Measurements from ENCODE around the gene DBNDD2.

The DBNDD2 gene

DNA sequence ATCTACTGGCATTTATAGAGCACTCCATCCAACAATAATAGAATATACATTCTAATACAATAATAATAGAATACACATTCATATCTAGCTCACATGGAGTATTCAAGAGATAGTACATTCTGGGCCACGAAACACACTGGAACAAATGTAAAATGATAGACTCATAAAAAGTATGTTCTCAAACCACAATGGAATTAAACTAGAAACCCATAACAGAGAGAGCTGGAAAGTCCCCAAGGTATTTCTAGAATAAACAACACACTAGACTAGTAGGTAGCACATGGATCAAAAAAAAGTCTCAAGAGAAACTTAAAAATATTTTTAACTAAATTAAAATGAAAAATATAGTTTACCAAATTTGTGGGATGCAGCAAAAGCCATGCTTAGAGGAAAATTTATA, 20.8 kb upstream of the DBNDD2 start:
- no peak for DNase-seq

DNA sequence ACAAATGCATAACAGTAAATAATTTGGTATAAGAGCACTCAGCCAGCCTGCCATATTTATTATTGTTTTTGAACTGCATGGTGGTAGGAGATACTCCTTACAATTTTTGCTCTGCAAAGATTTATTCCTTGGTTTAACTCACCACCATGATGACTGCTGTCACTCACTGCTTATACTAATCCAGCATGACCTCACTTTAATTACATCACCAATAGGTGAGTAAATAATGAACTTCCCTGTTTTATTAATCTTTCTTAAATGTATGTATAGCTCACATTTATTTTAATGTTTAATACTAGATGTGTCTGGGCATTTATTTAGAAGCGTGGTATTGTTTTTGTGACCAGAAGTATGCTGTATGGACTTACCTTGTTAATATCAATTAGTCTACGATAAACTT, 17.2 kb upstream of the DBNDD2 start:
- DNase-seq, result no peak

DNA sequence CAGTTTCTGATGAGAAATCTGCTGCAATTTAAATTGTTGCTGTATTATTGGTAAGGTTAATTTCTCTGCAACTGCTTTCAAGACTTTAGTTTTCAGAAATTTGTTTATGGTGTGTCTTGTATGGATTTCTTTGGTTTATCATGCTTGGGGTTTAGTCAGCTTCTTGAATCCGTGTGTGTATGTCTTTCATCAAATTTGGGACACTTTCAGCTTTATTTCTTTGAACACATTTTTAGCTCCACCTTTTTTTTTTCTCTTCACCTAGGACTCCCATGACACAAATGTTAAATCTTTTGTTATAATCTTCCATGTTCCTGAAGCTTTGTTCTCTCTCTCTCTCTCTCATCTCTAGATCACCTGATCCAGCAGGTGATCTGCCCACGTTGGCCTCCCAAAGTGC, 16.5 kb upstream of the DBNDD2 start:
- DNase-seq, result no peak

DNA sequence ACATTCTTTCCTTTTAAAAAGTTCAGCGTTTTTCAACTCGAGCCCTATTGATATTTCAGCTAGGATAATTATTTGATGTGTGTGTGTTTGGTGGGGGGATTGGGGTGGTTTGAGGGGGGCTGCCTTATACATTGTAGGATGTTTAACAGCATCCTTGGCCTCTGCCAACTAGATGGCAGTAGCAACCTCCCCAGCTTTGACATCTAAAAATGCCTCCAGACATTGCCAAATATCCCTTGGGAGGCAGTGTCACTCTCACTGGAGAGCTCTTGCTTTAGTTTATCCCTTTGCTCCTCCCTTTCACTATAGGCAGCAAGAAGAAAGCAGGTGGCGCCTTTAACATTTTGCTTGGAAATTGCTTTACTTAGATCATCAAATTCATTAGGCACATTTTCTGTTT, 15.4 kb upstream of the DBNDD2 start:
- no peak for DNase-seq

DNA sequence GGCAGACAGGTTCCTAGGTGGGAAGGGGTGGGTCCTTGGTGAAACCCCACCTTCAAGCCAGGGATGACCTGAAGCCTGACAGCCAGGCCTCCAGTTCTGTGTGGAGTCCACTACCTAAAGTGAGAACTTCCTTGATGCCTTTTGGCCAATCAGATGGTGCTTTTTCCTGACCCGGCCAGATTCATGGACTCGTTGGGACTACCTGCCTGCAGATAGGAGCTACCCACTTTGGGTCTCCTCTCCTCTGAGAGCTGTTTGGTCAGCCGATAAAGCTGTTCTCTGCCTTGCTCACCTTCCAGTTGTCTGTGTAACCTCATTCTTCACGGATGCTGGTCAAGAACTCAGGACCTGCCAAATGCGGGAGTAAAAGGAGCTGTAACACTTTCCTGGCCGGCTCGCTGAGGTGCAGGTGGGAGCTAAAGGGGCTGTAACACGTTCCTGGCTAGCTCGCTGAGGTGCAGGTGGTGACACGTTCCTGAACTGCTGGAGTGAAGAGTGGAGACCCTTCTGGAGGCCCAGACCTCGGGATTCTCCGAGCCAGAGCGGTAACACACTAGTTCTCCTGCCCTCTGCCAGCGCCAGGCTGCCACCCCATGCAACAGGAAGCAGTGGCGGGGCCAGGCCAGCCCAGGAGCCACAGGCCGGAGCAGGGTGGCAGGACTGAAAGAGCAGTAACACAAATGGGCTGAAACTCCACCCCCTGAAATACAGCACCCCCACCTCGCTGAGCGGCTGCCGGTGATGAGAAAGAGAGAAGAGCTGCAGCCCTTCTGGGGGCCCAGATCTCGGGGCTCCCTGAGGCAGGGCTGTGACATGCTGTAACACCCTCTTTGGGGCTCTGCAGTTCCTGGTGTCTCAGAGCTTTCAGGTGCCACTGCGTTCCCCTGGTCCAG, 13.6 kb upstream of the DBNDD2 start:
- no peak for DNase-seq

DNA sequence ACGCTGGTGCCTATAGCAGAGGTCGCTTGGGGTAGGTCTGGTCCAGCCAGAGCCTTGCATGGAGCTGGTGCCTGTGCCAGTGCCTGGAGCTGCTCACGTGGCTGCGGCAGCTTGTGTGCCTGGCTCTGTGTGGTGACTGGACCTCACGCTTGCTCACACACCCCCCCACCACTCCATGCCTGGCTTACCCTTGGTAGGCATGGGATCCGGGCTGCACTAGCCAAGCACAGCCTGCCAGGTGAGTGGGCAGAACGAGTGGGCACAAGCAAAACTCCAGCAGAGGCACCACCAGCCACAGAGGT, 13.0 kb upstream of the DBNDD2 start:
- DNase-seq, result no peak

DNA sequence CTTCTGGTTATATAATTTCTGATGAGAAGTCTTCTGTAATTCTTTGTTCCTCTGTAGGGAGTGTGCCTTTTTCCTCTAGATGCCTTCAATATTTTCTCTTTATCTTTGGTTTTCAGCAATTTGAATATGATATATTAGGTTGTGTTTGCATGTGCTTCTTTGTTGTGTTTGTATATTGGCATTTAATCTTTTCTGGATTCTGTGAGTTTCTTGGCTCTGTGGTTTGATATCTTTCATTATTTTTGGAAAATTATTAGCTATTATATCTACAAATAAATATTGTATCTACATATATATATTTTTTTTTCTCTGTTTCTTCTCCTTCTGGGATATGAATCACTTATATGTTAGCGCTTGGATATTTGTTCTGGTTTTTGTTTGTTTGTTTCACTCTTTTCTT, 9.1 kb upstream of the DBNDD2 start:
- no peak for DNase-seq

DNA sequence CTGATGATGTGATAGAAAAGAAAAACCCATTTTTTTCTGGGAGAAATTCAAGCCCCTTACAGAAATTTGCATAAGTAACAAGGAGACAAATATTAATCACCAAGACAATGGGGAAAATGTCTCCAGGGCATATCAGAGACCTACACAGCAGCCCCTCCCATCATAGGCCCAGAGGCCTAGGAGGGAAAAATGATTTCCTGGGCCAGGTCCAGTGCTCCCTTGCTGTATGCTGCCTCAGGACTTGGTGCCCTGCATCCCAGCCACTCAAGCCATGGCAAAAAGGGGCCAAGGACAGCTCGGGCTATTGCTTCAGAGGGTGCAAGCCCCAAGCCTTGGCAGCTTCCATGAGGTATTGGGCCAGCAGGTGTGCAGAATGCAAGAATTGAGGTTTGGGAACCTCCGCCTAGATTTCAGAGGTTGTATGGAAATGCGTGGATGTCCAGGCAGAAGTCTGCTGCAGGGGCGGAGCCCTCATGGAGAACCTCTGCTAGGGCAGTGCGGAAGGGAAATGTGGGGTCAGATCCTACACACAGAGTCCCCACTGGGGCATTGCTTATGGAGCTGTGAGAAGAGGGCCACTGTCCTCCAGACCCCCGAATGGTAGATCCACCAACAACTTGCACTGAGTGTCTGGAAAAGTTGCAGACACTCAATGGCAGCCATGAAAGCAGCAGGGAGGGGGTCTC, 7.6 kb upstream of the DBNDD2 start:
- no peak for DNase-seq

DNA sequence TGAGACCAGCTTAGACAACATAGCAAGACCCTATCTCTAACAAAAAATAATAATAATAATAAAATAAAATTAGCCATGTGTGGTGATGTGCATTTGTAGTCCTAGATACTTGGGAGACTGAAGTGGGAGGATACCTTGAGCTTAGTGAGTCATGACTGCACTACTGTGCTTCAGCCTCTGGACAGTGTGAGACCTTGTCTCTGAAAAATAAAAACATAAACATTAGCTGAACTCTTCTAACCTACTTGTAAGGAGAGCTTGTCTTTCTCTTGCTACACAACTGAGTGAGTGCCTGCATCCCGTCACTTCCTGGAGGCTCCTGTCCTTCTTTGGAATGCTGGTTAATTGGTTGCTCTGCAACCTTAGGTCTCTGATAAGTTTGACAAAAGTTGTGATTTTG, 5.1 kb upstream of the DBNDD2 start:
- no peak for DNase-seq

DNA sequence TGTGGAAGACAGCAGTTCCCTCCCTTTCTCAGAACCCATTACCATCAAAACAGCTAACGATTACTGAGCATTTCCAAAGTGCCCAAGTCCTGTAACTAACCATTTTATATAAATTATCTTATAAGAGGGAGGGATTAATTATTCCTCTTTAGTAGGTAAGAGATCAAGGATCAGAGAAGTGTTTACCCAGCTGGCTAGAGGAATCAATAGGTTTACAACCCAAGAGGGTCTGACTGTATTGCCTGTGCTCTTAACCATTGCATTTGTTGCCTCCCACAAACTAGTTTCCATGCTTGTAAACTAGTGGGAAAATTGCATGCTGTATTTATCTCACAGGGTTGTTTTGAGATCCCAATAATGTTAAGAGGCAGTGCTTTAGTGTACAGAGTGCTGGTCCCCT, 3.7 kb upstream of the DBNDD2 start:
- no peak for DNase-seq

DNA sequence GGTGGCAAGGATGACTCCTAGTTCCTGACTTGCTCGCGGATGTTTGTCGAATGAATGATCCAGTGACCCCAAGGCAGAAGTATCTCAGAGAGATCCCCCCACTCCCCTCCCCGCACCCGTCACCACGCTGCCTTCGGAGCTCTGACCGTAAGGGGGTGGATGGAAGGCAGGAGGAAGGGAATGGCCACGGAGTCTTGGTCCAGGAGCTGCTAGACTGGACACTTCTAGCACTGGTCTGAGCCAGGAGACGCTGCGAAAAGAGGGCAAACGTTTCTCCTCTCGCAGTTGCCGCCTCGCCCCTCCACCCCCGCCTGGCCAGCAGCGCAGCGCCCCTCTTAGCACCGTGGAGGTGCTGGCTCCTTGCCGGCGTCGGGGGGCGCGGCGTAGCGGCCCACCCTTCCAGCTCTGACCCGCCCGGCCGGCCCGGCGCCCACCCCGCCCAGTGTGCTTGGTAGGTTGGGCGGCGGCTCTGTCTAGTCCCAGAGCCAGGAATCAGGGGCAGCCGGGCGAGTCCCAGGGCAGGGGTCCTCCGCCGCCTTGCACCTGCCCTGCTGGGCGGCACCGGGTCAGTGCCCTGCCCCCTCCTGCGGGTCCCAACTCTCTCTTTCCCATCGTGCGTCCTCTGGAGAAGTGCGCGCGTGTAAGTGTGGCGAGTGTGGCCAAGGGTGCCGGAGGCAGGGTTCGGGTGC, 2.4 kb upstream of the DBNDD2 start:
- DNase-seq, result no peak

DNA sequence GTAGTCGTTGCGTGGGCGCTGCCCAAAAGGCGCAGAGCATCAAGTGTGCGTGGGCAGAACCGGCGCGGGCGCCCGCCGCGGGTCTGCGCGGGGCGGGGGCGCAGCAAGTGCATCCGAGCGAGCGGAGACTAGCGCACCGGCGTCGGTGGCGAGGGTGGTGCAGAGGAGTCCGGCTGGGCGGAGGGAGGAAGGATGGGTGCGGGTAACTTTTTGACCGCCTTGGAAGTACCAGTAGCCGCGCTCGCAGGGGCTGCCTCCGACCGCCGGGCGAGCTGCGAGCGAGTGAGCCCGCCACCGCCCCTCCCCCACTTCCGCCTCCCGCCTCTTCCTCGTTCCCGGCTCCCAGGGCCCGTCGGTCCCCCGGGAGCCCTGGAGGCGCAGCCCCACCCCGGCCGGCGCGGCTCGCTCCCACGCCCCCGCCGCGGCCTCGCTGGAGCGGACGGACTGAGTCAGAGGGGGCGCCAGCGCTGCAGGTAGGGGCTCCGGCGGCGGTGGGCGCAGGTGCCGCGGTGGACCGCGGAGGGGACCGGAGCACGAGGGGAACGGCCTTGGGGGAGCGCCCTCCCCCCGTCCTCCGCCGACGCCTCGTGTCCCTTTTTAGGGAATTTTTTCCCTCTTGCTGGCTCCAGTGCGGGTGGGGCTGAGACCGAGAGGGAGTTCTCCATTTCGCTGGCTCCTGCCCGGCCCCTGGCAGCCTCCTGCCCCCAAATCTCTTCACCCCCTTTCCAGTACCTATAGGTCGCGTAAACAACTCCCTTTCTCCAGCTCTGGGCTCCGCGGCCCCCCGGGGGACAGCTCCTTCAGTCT, 1.6 kb upstream of the DBNDD2 start:
- DNase-seq, result peak in 3 of 5 donors; percentile 22 to 45 (median 31)

DNA sequence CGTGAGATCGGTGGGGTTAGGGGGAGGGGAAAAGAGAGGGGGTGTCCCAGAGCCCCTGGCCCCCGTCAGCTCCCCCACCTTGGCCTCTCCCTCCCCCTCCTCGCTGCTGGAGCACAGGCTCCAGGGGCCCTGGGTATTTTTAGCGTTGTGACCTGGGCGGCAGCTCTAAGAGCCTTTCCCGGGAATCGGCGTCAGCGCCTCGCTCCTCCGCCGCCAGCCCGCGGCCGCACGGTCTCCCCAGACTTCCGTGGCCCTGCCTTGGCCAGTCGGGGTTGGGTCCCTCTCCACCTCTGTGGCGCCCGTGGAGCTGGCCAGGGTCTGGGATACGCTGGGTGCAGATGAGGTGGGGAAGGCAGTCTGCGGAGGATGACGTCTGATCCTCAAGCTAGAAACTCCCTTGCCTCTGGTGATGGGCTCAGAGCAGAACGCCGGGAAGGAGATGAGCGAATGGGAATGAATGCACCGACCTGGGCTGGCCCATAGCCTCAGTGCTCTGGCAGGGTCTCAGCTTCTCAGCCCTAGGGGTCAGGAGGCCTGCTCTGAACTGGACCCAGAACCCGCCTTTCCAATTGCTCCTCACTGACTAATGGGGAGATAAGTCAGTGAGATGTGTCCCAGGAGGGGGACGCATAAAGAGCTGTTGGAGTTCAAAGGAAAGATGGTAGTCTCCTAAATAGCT, 883 bp upstream of the DBNDD2 start:
- DNase-seq, result no peak

DNA sequence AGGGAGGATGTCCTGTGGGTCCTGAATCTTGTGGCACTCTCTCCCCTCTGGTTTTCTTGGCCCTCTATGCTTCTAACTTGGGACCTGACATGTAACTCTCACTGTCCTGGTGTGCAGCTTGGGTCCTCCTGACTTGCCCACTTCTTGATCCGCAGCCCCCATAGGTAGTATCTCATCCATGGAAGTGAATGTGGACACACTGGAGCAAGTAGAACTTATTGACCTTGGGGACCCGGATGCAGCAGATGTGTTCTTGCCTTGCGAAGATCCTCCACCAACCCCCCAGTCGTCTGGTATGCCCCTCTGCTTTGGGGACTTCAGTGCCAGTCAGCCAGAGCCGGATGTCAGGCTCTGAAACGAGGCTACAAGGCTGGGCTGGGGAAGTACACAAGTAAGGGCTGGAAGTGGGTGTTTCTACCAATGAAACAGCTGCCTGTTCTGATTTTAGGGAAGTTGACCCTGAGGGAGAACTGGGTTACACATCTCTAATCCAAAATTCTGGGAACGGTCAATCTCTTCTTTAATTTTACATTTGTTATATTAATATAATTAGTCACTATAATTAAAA, 641 bp downstream of the DBNDD2 start:
- DNase-seq, result no peak

DNA sequence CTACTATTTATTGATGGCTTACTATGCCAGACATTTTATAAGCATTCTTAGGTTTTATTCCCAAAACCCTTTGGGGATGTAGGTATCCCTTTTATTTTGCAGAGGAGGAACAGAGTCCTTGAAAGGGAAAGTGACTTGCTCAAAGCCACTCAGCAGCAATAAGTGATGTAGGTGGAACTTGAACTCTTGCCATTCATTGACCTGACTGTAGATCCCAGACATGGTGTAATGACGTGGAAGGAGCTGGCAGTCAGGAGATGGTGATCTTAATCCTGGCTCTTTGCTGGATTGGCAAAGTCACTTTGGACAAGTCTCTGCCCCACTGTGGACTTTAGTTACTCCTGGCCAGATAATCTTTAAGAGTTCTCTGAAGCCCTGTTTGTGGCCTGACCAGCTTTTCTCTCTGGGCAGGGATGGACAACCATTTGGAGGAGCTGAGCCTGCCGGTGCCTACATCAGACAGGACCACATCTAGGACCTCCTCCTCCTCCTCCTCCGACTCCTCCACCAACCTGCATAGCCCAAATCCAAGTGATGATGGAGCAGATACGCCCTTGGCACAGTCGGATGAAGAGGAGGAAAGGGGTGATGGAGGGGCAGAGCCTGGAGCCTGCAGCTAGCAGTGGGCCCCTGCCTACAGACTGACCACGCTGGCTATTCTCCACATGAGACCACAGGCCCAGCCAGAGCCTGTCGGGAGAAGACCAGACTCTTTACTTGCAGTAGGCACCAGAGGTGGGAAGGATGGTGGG, 1.6 kb downstream of the DBNDD2 start:
- no peak for DNase-seq

DNA sequence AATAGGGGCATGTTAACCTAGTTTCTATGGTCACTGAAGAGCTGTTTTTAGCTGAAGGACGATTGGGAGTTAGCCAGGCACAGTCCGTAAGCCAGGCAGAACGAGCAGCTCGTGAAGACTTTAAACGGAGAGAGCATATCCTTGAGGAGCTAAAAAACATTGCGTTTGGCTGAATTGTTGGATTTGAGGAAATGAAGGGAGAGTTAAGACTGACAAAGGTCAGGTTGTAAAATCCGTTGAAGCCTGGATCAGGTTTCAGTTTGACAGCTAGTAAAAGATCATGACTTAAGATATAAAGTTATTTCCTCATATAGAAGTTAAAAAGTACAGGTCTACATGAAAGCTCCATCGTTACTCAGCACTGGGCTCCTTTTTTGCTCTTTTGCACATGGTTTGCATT, 2.8 kb downstream of the DBNDD2 start:
- no peak for DNase-seq

DNA sequence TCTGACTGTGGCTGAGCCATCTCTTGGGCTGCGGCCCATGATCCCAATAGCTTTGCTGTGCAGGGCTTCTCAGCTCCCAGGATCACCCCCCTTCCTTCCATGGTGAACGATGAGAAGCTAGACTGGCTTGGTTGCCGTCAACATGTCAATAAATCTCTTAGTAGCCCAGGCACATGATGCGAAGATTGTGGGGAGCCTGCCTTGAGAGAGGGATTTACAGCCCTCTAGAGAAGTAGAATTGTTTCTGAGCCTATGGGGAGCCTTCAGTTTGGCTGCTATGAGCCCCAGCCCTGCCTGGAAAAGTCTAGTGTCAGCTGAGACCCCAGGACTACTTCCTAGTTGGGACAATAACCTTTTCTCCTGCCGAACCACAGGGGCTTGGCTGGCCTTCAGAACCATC, 4.6 kb downstream of the DBNDD2 start:
- no peak for DNase-seq

DNA sequence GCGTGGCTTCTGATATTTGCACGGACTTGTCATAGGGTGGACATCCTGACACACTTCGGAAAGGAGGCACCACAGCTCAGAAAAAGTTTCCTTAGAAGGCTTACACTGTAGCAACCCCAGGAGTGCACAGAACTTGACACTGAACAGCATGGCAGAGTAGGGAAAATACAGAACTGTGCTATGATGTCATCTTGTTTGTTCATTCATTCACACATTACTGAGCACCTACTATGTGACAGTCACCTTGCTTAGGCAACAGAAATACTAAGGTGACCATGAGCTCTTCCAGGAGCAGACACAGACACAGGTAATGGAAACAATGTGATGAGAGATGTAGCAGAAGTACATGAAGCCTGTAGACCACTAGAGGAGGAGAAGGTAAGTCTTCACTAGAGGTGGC, 5.4 kb downstream of the DBNDD2 start:
- no peak for DNase-seq

DNA sequence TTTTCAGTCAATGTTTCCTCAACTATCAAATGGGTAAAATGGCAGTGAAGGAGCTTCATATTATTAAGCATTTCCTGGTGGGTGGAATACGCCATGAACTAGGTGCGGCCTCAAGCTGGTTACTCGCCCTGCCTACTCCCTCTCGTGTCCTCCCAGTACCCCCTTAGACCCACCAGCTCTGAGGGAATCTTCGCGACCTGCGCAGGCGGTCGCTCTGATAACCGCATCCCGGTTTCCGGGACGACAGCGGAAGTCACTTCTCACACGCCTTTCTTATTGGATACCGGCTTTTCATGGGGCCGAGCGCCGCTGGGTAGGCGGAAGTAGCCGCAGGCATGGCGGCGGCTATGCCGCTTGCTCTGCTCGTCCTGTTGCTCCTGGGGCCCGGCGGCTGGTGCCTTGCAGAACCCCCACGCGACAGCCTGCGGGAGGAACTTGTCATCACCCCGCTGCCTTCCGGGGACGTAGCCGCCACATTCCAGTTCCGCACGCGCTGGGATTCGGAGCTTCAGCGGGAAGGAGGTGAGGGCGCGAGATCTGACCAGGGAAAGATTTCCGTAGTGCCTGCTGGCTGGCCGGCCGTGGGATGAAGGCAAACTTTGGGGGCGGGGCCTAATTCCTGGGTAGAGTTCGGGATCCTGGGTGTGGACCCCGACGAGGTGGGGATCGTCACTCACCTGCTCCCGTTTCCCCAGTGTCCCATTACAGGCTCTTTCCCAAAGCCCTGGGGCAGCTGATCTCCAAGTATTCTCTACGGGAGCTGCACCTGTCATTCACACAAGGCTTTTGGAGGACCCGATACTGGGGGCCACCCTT, 7.9 kb downstream of the DBNDD2 start, which contains the start of gene PIGT:
Gene PIGT (plus strand): TSS at position 320 of the 816 bp plus-strand sequence. CDS start 16 bp downstream, at position 336.
- DNase-seq, result peak; percentile 76 to 90 (median 87)

DNA sequence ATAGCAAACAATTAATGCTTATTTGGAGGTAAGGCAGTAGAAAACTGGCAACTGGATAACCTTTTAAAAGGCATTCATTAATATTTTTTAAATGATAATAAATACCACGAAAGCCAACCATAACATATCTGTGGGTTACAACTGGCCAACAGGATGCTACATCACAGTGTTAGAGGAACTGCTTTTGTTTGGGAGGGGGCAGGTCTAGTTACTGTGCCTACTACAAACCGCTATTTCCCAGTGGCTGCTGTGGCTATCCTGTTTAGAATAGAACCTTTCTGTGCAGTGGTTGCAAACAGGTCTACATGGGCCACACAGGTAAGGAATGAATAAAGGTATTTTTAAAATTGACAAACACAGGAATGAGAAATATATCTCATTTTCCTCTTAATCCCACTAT, 8.8 kb downstream of the DBNDD2 start:
- no peak for DNase-seq

Data from T-helper 1 cell (primary cell).